Lower leg skin (tissue), 3 donors: ENCODE results near the gene DDX42.

ENCODE experiments used
- POLR2A ChIP-seq, 2 donors: fragments of 450-650 bp; IDR thresholded peaks; one replicate each; pipeline ENCODE4 v1.6.1; 2016 to 2017; ENCODE audit warnings: antibody characterized with exemption in 2 of 2, mild to moderate bottlenecking in 1 of 2, moderate library complexity in 1 of 2
- TF ChIP-seq, protein P1 (sequence below), 3 donors: fragments of 450-650 bp; IDR thresholded peaks; one replicate each; pipeline ENCODE4 v1.5.1; 2016; ENCODE audit warnings: antibody characterized with exemption in 3 of 3, mild to moderate bottlenecking in 3 of 3, moderate library complexity in 2 of 3

DNA sequence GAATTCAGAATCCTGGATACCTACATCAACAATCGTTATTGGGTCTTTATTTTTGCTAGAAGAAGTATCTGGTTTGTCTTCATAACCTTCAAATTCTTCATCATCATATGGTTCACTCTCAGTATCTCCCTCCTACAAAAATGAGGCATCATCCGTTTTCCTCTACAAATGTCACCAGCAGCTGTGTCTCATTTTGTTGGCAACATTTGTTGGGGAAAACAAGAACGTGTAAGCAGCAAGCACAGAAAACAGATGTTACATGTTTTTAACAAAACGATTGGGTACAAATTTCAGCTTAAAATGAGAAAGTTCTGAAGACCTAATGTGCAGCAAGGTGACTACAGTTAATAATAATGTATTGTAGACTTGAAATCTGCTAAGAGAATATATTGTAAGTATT lies 9.3 kb upstream of the DDX42 start:
- TF ChIP-seq, protein P1, sequence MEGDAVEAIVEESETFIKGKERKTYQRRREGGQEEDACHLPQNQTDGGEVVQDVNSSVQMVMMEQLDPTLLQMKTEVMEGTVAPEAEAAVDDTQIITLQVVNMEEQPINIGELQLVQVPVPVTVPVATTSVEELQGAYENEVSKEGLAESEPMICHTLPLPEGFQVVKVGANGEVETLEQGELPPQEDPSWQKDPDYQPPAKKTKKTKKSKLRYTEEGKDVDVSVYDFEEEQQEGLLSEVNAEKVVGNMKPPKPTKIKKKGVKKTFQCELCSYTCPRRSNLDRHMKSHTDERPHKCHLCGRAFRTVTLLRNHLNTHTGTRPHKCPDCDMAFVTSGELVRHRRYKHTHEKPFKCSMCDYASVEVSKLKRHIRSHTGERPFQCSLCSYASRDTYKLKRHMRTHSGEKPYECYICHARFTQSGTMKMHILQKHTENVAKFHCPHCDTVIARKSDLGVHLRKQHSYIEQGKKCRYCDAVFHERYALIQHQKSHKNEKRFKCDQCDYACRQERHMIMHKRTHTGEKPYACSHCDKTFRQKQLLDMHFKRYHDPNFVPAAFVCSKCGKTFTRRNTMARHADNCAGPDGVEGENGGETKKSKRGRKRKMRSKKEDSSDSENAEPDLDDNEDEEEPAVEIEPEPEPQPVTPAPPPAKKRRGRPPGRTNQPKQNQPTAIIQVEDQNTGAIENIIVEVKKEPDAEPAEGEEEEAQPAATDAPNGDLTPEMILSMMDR (IDR thresholded peaks at IDR 0.05): no peak
- no peak for TF ChIP-seq POLR2A (IDR thresholded peaks at IDR 0.05)
